ENCODE results near the gene ATOH8. TPM values are rescaled to one million over a fixed set of nuclear protein-coding genes. Genes with fewer than 3 reads are reported as not detected.

Gene ATOH8
- polyA plus RNA-seq, 3 donors: 13.0 to 17.6 (median 15.6) TPM

DNA sequence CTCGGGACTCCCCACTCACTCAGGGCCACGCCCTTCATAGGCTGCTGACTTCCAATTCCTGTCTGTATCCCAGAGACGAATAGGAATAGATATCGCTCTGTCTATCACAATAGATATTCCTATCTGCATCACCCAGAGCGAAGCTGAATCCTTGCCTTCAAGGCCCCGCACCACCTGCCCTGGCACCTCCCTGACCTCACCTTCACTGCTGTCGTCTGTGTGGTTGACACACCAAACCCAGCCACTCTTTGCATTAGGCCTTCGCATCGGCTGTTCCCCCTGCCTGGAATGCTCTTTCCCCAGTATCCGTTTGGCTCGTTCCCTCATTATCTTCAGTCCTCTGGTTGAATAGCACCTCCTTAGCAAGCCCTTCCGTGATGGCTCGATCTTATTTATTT lies 43.5 kb downstream of the ATOH8 start:
- no peak for DNase-seq

- DNase-seq: peak; percentile 51
Measured at GRCh38 chr2:85797921-85798320, 44.1 kb downstream of the ATOH8 start.

- no peak for DNase-seq
Measured at GRCh38 chr2:85799215-85799956, 45.6 kb downstream of the ATOH8 start.

DNA sequence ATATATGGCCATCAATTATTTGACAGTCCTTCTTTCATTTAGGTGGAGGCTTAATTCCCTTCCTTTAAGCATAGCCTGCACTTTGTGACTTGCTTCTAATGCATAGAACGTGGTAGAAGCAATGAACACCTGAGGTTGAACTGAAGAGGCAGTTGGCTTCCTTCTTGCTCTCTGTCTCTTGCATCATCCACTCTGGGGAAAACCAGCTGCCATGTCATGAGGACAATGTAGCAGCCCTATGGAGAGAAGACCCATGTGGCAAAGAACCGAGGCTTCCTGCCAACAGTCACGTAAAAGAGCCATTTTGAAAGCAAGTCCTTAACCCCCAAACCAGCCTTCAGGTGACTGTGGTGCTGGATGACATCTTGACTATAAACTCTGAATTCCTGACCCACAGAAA lies 46.8 kb downstream of the ATOH8 start:
- DNase-seq: no peak

DNA sequence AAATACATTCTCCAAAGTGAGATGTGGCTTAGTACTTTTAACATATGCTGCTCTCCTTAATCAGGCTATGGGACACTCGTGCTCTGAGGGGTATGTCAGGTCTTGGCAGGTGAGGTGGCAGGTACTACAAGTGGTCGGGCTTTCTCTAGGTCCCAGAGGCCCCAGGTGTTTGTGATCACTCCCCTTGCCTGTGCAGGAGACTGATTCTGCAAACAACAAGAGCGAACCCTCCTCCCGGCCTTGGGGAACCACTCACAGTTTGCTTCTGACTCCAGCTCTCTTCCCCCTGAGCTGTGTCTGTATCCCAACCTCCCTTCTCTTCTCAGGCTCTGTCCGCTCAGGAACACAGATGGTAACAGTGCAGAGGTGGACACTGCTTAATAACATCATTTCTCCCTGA lies 48.1 kb downstream of the ATOH8 start:
- DNase-seq: no peak

GRCh38 chr2:85802354-85803103 lies 48.7 kb downstream of the ATOH8 start:
- no peak for DNase-seq

GRCh38 chr2:85803704-85804425 lies 50.1 kb downstream of the ATOH8 start:
- DNase-seq: no peak

- DNase-seq: no peak
Measured at GRCh38 chr2:85804583-85804982, 50.8 kb downstream of the ATOH8 start.

- no peak for DNase-seq
Measured at GRCh38 chr2:85806358-85807118, 52.7 kb downstream of the ATOH8 start.

- DNase-seq: no peak
Measured at GRCh38 chr2:85807756-85808155, 54.0 kb downstream of the ATOH8 start.

DNA sequence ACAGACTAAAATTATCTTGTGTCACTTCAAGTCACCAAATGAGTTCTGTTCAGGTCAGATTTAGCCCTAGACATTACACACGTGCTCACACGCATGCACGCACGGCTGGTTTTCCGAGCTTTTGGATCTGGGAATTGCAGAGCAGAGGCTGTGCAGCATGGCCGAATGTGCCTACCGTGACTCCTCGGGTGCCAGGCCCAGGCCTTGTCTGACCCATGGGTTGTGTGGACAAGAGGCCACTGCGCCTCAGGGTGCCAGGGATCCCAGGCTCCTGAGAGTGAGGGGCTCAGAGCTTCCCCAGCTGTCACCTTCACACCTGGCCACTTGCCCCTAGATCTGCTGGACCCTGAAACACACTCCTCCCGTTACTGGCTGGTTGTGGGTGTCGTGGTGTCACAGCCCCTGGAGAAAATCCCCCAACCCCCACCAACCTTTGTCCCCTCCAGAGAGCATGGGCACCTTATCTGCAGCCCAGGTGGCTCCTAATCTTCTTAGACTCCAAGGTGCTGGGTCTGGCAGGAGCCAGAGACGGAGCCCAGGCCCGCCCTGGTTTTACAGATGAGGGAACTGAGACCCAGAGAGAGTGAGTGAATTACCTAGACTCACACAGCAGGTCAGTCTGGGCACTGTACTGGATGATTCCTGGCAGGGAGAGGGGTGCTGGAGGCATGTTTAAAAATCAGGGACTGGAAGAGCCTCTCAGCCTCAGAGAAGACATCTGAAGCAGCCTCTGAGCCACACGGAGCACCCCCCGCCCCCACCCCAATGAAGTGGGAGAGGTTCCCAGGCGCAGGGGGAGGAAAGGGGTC lies 56.8 kb downstream of the ATOH8 start:
- no peak for DNase-seq

DNA sequence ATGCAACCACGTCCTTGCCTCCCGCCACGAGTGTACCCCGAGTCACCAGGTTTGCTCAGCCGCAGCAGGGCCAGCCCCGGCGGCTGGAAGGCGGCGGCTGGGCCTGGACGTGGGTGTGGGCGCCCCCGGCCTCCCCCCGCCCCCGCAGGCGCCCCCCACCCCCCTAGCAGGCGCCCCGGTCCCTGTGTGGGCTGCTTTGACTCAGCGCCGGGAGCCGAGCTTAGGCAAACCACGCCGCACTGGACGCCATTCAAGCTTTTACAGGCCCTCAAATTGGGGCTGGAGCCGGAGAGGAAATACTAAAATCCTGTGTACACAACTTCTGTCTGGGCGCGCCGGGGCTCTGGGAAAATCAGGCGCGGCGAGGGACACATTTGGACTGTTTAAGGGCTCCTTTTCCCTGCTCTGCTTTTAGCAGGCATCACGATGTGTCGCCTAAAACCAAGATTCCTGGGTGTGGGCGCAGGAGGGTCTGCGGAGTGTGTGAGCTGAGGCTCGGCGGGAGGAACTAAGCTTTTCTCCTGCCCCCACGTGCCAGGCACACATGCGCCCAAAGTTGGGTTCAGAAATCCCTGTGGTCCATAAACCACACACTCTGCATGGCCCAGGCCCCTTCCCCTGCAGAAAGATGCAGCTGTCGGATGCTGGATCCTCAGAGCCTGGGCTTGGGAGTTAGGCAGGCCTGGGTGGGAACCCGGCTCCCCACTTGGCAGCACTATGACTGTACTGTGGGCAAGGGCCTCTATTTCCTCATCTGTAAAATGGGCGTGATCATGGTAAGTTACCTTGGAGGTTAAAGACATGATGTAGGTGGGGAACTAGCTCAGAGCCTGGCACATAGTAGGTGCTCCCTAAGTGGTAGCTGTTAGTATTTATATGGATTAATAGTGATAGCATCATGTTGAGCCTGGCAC lies 57.6 kb downstream of the ATOH8 start:
- peak; percentile 48 for DNase-seq

- DNase-seq: no peak
Measured at GRCh38 chr2:85812094-85812735, 58.4 kb downstream of the ATOH8 start.

DNA sequence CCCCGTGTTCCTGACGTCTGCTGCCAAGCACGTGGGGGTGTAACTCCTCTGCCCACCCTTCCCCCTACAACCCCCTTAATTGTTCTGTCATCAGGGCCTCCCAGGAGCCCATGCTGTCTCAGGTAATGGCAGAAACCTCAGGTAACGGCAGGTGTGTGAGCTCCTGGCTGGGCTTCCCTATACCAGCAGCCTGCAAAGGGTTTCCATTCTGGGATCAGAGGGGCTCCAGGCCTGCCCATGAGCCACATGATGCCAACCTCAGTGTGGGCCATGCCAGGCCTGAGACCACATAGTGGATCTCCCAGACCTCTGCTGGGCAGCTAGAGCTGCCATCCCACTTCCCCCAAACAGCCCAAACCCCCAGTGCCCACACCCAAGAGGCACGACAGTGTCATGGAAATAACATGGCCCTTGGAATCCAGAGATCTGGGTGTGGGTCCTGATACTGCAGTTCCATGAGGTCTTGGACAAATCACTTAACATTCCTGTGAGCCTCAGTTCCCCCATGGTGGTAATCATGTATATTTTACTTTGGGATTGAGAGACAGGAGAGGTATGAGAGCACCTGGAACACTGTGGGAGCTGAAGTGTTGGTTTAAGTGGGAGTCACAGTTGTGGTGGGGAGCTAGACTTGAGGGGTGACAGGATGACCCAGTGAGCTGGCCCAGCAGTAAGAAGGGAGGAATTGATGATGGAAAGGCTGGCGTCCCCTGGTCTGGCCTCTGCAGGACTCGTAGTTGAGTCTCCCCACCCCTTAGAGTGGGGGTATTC lies 59.6 kb downstream of the ATOH8 start:
- DNase-seq: no peak

DNA sequence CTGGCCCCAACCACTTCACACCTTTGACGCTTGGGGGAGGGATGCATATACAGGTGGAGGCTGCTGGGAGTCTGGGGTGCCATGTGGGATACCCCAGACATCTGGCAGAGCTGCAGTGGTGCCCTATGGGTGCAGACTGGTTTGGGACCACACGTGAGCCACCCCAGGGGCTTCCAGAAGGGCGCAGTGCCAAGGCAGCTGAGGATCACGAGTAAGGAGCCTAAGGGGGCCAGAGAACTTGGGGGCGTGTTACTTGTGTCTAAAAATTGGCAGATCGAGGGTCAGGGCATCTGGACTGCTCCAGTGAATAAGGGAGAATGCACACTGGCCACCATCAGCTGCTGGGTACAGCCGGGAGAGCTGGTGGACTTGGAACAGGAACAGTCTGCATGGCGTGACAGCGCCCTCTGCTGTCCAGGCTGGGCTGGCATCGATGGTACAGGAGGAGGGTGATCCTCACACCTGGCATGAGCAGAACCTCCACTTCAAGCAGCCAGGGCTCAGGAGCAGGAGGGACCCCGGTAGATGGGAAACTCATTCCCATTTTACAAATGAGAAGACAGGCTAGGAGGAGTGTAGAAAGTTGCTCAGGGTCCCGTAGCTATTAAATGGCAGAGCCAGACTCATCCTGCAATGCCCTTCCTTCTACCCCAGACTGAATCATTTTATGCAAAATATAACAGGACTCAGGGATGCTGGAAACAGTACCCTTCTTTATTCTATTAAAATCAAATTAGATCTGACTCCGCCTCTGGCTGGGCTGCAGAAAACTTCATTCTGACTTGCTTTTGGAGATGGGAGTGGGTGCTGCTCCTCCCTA lies 60.4 kb downstream of the ATOH8 start:
- peak; percentile 80 for DNase-seq

DNA sequence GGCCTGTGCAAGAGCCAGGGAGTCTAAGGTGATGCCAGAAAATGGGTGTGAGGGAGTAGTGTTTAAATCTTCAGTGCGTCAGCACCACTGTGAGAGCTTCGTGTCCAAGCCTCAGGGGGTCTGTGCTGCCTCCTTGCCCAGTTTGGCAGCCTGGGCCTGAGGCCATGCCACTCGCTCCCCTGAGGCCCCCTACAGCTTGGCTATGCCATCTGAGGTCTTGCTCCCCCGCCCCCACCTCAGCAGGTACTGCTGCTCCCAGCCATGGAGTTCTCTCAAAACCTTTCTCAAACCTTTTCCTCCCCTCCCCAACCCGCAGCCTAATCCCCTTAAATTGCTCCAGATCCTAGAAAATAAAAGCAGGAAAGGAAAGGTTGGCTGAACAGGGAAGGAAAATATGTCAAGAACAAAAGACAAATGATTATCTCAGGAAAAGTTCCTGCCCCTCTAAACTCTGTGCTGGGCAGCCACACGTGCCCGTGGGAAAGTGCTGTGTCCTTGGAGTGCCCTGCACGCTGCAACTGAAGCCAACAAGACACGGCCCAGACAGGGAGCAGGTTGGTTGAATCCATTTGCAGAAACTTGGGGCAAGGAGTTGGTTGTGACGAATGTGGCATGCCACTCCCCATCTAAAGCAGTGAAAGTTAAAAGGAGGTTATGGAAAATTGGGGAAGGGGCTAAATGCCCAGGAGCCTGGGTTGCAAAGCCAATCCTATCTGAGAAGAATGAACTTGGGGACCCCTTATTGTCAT lies 61.2 kb downstream of the ATOH8 start:
- no peak for DNase-seq
